Measurements from ENCODE around the gene CREBBP.
A peak's percentile ranks its signal among the peaks of the same experiment; 100 is the strongest.
"Not testable (repeated sequence)": the region's sequence is repeated elsewhere in the genome, so short reads cannot be mapped to it uniquely, and the experiment has no call there.

Gene CREBBP

DNA sequence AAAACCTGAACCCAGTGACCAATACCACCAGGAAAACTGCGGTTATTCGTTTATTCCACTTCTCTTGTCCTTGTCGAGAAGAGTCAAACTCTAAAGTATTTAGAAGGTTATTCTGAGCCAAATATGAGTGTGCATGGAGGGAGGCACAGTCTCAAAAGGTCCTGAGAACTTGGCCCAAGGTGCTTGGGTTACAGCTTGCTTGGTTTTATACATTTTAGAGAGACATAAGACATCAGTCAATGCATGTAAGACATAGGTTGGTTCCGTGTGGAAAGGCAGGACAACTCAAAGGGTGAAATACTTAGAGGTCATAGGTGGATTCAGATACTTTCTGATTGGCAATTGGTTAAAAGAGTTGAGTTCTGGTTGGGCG, 162.5 kb downstream of the CREBBP start:
- Histone ChIP-seq H3K27me3 (ENCODE audit: insufficient read depth, insufficient read length) (no peaks in the 10 kb centered on the region), H3K9me3 (ENCODE audit: insufficient read depth, low read length) (no peaks in the 10 kb centered on the region), H3K36me3 (ENCODE audit: insufficient read depth, insufficient read length, low read length) (peaks cover 23% of the 10 kb centered on the region), H3K4me3 (ENCODE audit: insufficient read length, low read depth) (peak overlapping the region; percentile 99), H3K4me1 (ENCODE audit: insufficient read depth, insufficient read length) (peaks cover 22% of the 10 kb centered on the region), H3K9ac (ENCODE audit: insufficient read length, low read depth) (peak overlapping the region; percentile 85)
- no peak for DNase-seq (ENCODE audit: low read depth, low spot score)
- no peak for TF ChIP-seq YY1 (IDR thresholded peaks at IDR 0.05; ENCODE audit: insufficient read depth, insufficient read length)
- no peak for TF ChIP-seq ZNF274 (IDR thresholded peaks at IDR 0.05; ENCODE audit: low read depth, low read length)
- no peak for TF ChIP-seq SUZ12 (IDR thresholded peaks at IDR 0.05; ENCODE audit: extremely low read depth, insufficient read depth, insufficient read length)

DNA sequence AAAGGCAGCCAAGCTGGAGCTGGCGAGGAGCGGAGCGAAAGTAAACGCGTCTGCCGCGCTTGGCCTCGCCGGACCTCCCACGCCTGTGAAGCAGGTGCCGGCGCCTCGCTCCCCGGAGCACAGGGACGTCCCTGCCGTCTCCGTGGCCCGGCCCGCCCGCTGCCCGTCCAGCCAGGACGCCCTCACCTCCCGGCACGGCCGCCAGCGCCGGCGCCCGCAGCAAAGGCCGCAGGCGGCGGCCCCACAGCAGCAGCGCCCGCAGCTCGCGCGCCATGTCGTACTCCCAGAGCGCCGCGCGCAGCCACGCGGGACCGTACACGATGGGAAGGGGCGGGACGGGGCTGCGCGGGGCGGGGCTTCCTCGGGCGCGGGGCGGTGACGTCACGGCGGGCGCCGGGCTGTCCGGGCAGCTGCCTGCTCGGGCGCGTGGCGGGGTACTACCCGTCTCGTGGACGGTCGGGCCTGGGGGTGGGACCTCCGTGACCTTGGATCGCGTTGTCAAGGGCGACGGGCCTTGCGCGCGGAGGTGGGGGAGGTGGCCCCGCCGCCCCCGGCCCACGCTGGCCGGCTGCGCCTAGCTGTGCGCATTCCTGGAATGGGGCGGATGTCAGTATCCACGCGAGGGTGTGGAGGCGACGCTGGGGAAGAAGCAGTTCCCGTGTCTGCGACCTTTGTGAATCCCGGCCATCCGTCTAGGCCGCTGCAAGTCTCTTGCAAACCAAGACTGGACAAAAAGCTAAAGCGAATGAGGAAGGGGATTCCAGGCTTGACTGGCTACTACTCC, 163.1 kb downstream of the CREBBP start, which contains the start of gene TRAP1:
Gene TRAP1 (minus strand): TSS at position 290 of the 784 bp plus-strand sequence. CDS start 16 bp downstream, at position 274.
- TF ChIP-seq YY1 (IDR thresholded peaks at IDR 0.05; ENCODE audit: insufficient read depth, insufficient read length) (no peak), ZNF274 (IDR thresholded peaks at IDR 0.05; ENCODE audit: low read depth, low read length) (no peak), SUZ12 (IDR thresholded peaks at IDR 0.05; ENCODE audit: extremely low read depth, insufficient read depth, insufficient read length) (no peak)
- DNase-seq (ENCODE audit: low read depth, low spot score): no peak

DNA sequence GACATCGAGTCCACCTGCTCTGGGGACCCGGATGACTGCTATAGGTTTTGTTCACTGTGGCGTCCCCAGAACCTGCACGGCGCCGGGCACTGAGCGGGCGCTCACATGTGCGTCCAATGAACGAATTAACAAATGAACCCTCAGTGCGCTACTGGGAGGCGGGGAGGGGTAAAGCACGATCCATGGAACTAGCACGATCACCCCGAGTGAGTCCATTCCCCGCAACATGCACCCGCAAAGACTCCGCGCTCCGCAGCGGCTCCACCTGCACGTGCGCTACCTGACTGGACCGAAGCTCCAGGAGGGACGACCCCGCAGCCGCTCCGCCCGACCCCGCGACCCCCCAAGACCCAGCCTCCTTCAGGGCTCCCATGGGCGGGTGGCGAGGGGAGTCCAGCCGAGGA, 163.7 kb downstream of the CREBBP start:
- H3K4me3 ChIP-seq (ENCODE audit: insufficient read length, low read depth): peak overlapping the region; percentile 99
- H3K36me3 ChIP-seq (ENCODE audit: insufficient read depth, insufficient read length, low read length): peaks cover 26% of the 10 kb centered on the region
- H3K27me3 ChIP-seq (ENCODE audit: insufficient read depth, insufficient read length): no peaks in the 10 kb centered on the region
- H3K9me3 ChIP-seq (ENCODE audit: insufficient read depth, low read length): no peaks in the 10 kb centered on the region
- peak overlapping the region; percentile 85 for H3K9ac ChIP-seq (ENCODE audit: insufficient read length, low read depth)
- no peak for TF ChIP-seq YY1 (IDR thresholded peaks at IDR 0.05; ENCODE audit: insufficient read depth, insufficient read length)
- no peak for TF ChIP-seq SUZ12 (IDR thresholded peaks at IDR 0.05; ENCODE audit: extremely low read depth, insufficient read depth, insufficient read length)
- no peak for TF ChIP-seq ZNF274 (IDR thresholded peaks at IDR 0.05; ENCODE audit: low read depth, low read length)
- no peak for DNase-seq (ENCODE audit: low read depth, low spot score)
- H3K4me1 ChIP-seq (ENCODE audit: insufficient read depth, insufficient read length): peaks cover 30% of the 10 kb centered on the region

More for the DNA sequence above, 163.1 kb downstream of the CREBBP start, which contains the start of gene TRAP1:
- H3K4me3 ChIP-seq (ENCODE audit: insufficient read length, low read depth): peak within 1 kb of the TSS; percentile 99
- H3K9me3 ChIP-seq (ENCODE audit: insufficient read depth, low read length): no peaks in the 10 kb centered on the region
- peaks cover 26% of the 10 kb centered on the region for H3K4me1 ChIP-seq (ENCODE audit: insufficient read depth, insufficient read length)
- peaks cover 26% of the 10 kb centered on the region for H3K36me3 ChIP-seq (ENCODE audit: insufficient read depth, insufficient read length, low read length)
- H3K27me3 ChIP-seq (ENCODE audit: insufficient read depth, insufficient read length): no peaks in the 10 kb centered on the region
- peak within 1 kb of the TSS; percentile 85 for H3K9ac ChIP-seq (ENCODE audit: insufficient read length, low read depth)

DNA sequence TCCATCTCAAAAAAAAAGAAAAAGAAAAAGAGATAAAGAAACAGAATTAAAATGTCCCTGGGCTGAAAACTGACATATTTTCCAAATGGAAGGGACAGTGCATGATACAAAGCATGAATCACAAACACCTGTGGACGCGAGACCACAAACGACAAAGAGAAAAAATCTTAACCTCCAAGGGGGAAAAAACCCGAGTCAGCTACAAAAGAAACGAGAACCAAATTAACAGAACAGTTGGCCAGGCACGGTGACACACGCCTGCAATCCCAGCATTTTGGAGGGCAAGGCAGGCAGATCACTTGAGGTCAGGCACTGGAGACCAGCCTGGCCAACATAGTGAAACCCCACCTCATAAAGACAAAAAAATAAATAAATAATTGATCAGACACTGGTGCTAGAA, 165.1 kb downstream of the CREBBP start:
- no peaks in the 10 kb centered on the region for H3K27me3 ChIP-seq (ENCODE audit: insufficient read depth, insufficient read length)
- no peak overlapping the region for H3K4me3 ChIP-seq (ENCODE audit: insufficient read length, low read depth)
- TF ChIP-seq SUZ12 (IDR thresholded peaks at IDR 0.05; ENCODE audit: extremely low read depth, insufficient read depth, insufficient read length) (no peak), ZNF274 (IDR thresholded peaks at IDR 0.05; ENCODE audit: low read depth, low read length) (no peak), YY1 (IDR thresholded peaks at IDR 0.05; ENCODE audit: insufficient read depth, insufficient read length) (no peak)
- peaks cover 33% of the 10 kb centered on the region for H3K36me3 ChIP-seq (ENCODE audit: insufficient read depth, insufficient read length, low read length)
- H3K9ac ChIP-seq (ENCODE audit: insufficient read length, low read depth): no peak overlapping the region
- no peaks in the 10 kb centered on the region for H3K9me3 ChIP-seq (ENCODE audit: insufficient read depth, low read length)
- peaks cover 27% of the 10 kb centered on the region for H3K4me1 ChIP-seq (ENCODE audit: insufficient read depth, insufficient read length)
- no peak for DNase-seq (ENCODE audit: low read depth, low spot score)

DNA sequence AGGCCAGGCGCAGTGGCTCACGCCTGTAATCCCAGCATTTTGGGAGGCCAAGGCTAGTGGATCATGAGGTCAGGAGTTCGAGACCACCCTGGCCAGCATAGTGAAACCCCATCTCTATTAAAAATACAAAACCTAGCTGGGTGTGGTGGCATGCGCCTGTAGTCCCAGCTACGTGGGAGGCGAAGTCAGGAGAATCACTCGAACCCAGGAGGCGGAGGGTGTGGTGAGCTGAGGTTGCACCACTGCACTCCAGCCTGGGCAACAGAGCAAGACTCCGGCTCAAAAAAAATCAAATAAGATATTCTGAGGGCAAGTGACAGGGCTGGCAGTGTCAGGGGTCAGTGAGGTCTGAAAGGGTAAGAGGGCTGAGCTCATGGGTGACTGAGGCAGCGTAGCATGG, 166.1 kb downstream of the CREBBP start:
- peaks cover 44% of the 10 kb centered on the region for H3K36me3 ChIP-seq (ENCODE audit: insufficient read depth, insufficient read length, low read length)
- H3K27me3 ChIP-seq (ENCODE audit: insufficient read depth, insufficient read length): not testable (repeated sequence)

DNA sequence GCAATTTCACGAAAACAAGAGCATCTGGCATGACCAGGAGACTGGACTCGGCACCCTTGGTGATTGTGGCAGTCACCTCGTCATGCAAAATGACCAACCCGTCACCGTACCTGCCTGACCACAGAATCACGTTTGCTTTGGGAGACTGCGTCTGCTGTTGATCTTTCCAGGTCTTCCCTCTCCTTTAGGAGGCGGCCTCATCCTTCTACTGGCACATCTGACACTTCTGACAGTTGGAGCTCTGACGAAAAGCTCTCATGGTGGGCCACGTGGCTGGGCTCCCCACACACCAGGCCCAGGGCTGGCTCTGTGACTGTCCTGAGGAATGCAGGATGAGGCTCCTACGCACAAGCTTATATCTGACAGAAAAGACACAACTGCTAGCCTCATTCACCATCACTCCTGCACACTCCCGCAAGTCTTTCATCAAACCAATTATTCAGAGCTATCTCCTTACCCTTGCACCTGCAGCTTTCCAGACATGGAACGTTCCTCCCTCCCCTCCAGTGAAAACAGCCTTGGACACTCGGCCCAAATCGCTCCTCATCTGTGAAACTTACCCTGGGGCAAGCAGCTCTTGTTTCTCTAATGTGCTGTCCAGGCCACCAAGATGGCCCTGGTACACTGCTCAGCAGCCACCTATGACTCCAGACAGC, 166.8 kb downstream of the CREBBP start:
- Histone ChIP-seq H3K27me3 (ENCODE audit: insufficient read depth, insufficient read length) (no peaks in the 10 kb centered on the region), H3K4me3 (ENCODE audit: insufficient read length, low read depth) (no peak overlapping the region), H3K4me1 (ENCODE audit: insufficient read depth, insufficient read length) (peaks cover 20% of the 10 kb centered on the region), H3K9me3 (ENCODE audit: insufficient read depth, low read length) (no peaks in the 10 kb centered on the region), H3K36me3 (ENCODE audit: insufficient read depth, insufficient read length, low read length) (peaks cover 48% of the 10 kb centered on the region), H3K9ac (ENCODE audit: insufficient read length, low read depth) (no peak overlapping the region)
- TF ChIP-seq YY1 (IDR thresholded peaks at IDR 0.05; ENCODE audit: insufficient read depth, insufficient read length): no peak
- no peak for TF ChIP-seq ZNF274 (IDR thresholded peaks at IDR 0.05; ENCODE audit: low read depth, low read length)
- TF ChIP-seq SUZ12 (IDR thresholded peaks at IDR 0.05; ENCODE audit: extremely low read depth, insufficient read depth, insufficient read length): no peak
- no peak for DNase-seq (ENCODE audit: low read depth, low spot score)

More for the DNA sequence above, 166.1 kb downstream of the CREBBP start:
- H3K4me3 ChIP-seq (ENCODE audit: insufficient read length, low read depth); H3K9ac ChIP-seq (ENCODE audit: insufficient read length, low read depth); H3K9me3 ChIP-seq (ENCODE audit: insufficient read depth, low read length); DNase-seq (ENCODE audit: low read depth, low spot score): not testable (repeated sequence)
- peaks cover 22% of the 10 kb centered on the region for H3K4me1 ChIP-seq (ENCODE audit: insufficient read depth, insufficient read length)

DNA sequence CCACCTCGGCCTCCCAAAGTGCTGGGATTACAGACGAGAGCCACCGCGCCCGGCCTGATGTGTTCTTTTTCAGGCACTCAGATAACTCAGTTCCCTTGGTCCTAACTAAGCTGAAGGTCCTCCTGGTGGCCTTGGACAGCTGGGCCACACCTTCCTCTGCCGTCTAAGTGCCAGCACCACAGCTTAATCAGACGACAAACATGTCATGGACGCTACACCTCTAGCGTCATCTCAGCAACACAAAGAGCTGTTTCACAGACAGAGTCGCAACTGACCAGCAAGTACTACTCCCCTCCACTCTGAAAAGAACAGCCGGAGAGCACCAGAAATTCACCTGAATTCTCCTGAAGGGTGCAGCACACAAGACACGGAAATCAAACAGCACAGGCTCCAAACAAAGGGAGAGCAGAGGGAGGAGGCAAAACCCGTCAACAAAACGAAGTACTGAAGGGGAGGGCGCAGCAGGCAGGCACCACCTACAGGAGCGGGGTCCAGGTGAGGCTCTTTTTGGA, 167.6 kb downstream of the CREBBP start:
- Histone ChIP-seq H3K27me3 (ENCODE audit: insufficient read depth, insufficient read length) (no peaks in the 10 kb centered on the region), H3K4me3 (ENCODE audit: insufficient read length, low read depth) (no peak overlapping the region), H3K9ac (ENCODE audit: insufficient read length, low read depth) (peak overlapping the region; percentile 63), H3K9me3 (ENCODE audit: insufficient read depth, low read length) (no peaks in the 10 kb centered on the region), H3K36me3 (ENCODE audit: insufficient read depth, insufficient read length, low read length) (peaks cover 50% of the 10 kb centered on the region), H3K4me1 (ENCODE audit: insufficient read depth, insufficient read length) (peaks cover 19% of the 10 kb centered on the region)
- no peak for DNase-seq (ENCODE audit: low read depth, low spot score)
- no peak for TF ChIP-seq ZNF274 (IDR thresholded peaks at IDR 0.05; ENCODE audit: low read depth, low read length)
- no peak for TF ChIP-seq YY1 (IDR thresholded peaks at IDR 0.05; ENCODE audit: insufficient read depth, insufficient read length)
- no peak for TF ChIP-seq SUZ12 (IDR thresholded peaks at IDR 0.05; ENCODE audit: extremely low read depth, insufficient read depth, insufficient read length)
